Heart left ventricle (tissue), 13 donors: ENCODE results near the gene PARP6.

ENCODE experiments used
- CTCF ChIP-seq, 12 donors: fragments of 200-600 bp; sonication (generic) in 4 of 12; IDR thresholded peaks; one replicate each; pipeline versions ENCODE4 v1.5.0 to v1.8.0; 2018 to 2022; ENCODE audit warnings: antibody characterized with exemption in 12 of 12, mild to moderate bottlenecking in 5 of 12
- POLR2A ChIP-seq, 2 donors: fragments of 450-650 bp; IDR thresholded peaks; one replicate each; pipeline ENCODE4 v1.6.1; 2017; ENCODE audit warnings: antibody characterized with exemption in 2 of 2, mild to moderate bottlenecking in 2 of 2, moderate library complexity in 2 of 2
- donor health status: ischemic (EF 13 %, LVEDD 7.1; RV severe dilation, severe dysfunction).
- donor health status: DM: no; HTN: yes; CAD: no.
- donor health status: DM: no; HTN: no; CAD: no.
- donor health status: ischemic (EF 25% LVEDD 6.9; RV normal size, moderate dysfunction).
- donor health status: ischemic (EF 25% LVEDD 5.7; RV mildly dilated, moderate dysfunction).
- donor health status: ischemic (EF 35%, LVEDD 5.7; RV mildly dilated, moderate dysfunction).
- donor health status: nonischemic (EF 11% LVEDD 7.7; RV severe dilation, severe dysfunction).
- donor health status: DM: yes; HTN: yes; CAD: no.
- donor health status: PGD.
- donor health status: ischemic (EF 29% LVEDD 5.4; RV normal size, mild dysfunction).
- donor health status: nonischemic (EF 23%, LVEDD 6.1; RV moderate dilation, normal function).

DNA sequence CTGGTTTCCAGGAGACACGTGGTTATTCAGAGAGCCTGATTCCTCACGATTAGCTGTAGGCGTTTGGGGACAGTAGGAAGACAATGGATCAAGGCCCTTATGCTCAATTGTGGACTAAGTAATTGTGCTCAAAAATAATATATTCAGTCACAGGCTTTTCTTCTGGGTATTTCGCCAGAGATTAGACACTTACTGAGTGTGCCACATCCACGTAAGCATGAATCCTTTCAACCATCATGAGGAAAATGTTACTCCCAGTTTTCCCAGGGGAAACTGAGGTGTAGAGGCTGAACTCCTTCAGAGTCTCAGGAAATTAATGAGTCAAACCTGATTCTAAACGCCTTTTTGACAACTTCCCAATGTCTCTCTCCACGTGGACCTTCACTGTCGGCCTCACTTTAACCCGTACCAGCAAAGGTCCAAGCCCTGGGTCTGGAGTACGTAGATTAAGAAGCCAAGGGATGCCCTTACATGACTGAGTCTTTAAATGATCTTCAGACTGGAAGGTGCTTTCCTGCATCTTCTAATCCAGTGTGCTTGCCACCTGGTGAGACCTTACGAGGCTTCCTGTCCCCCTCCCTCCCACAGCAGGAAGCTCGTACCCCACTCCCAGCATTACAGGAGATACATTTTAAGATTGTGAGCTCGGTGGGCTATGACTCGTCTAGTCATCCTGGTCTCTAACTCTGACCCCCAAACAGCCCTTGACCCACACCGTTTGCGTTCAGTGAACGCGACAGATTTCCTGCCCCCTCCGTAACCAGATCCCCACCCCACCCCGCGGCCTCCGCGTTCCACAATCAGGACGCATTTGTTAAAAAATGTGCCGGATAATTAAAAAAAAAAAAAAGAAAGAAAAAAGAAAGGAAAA lies 43.0 kb downstream of the PARP6 start:
- TF ChIP-seq CTCF (IDR thresholded peaks at IDR 0.05) (no peak), POLR2A (IDR thresholded peaks at IDR 0.05) (no peak)
